HG02852 (cell line): ENCODE results near the gene IL1R1.
"Not testable (repeated sequence)": the region's sequence is repeated elsewhere in the genome, so short reads cannot be mapped to it uniquely, and the experiment has no call there.

ENCODE experiments used
- ATAC-seq: cut with Tn5 transposase; IDR thresholded peaks from one replicate; pipeline ENCODE4 v1.9.1; 2021; ENCODE audit warnings: mild to moderate bottlenecking, moderate library complexity; ENCODE audit not compliant: unreplicated experiment

IL1R1 gene

GRCh38 chr2:102141970-102142828, at the start of gene IL1R1:
IL1R1 (plus strand) TSS chr2:102142746; CDS start chr2:102157725, 14,979 bp downstream.
- no peak for ATAC-seq

GRCh38 chr2:102093662-102094061, 48.9 kb upstream of the IL1R1 start:
- ATAC-seq, result no peak

- no peak for ATAC-seq
These were observed 47.6 kb upstream of the IL1R1 start for GRCh38 chr2:102094917-102095316.

- no peak for ATAC-seq
These were observed 46.4 kb upstream of the IL1R1 start for GRCh38 chr2:102096103-102096502.

GRCh38 chr2:102098756-102099155, 43.8 kb upstream of the IL1R1 start:
- no peak for ATAC-seq

GRCh38 chr2:102099536-102100298, 42.8 kb upstream of the IL1R1 start:
- no peak for ATAC-seq

GRCh38 chr2:102100371-102101096, 42.0 kb upstream of the IL1R1 start:
- no peak for ATAC-seq

- no peak for ATAC-seq
These were observed 41.3 kb upstream of the IL1R1 start for GRCh38 chr2:102101097-102101848.

- no peak for ATAC-seq
These were observed 40.5 kb upstream of the IL1R1 start for GRCh38 chr2:102101849-102102635.

GRCh38 chr2:102102636-102102948, 40.0 kb upstream of the IL1R1 start:
- not testable (repeated sequence) for ATAC-seq

GRCh38 chr2:102103284-102103683, 39.3 kb upstream of the IL1R1 start:
- no peak for ATAC-seq

GRCh38 chr2:102103992-102104871, 38.3 kb upstream of the IL1R1 start:
- peak; percentile 90 for ATAC-seq

- ATAC-seq, result no peak
These were observed 36.4 kb upstream of the IL1R1 start for GRCh38 chr2:102106133-102106556.

GRCh38 chr2:102106813-102107740, 35.5 kb upstream of the IL1R1 start:
- ATAC-seq, result not testable (repeated sequence)

- ATAC-seq, result no peak
These were observed 34.8 kb upstream of the IL1R1 start for GRCh38 chr2:102107741-102108070.

- ATAC-seq, result no peak
These were observed 33.5 kb upstream of the IL1R1 start for GRCh38 chr2:102109016-102109415.

GRCh38 chr2:102110171-102110570, 32.4 kb upstream of the IL1R1 start:
- no peak for ATAC-seq
